Gastrocnemius medialis (tissue), 4 donors: ENCODE data around the gene FGF19. TPM values are rescaled to one million over a fixed set of nuclear protein-coding genes. Genes with fewer than 3 reads are reported as not detected.

Source experiments
- ATAC-seq, 2 donors: fragments of 150-250 bp; one replicate each; pipeline ENCODE4 v1.9.1; 2016
- DNase-seq, 2 donors: peaks; one replicate each; pipeline ENCODE4 v3.0.0-alpha.2; 2019
- H3K27ac ChIP-seq, 4 donors: fragments of 200-600 bp; sonication (generic); 1 replicate in 1 of 4; 2 replicates in 3 of 4; pipeline ENCODE4 v1.5.1; 2016 to 2018; ENCODE audit warnings: mild to moderate bottlenecking in 2 of 4, moderate library complexity in 1 of 4
- H3K27me3 ChIP-seq, 3 donors: fragments of 200-600 bp; sonication (generic) in 2 of 3; 1 replicate in 1 of 3; 2 replicates in 2 of 3; pipeline versions ENCODE4 v1.5.1 to v1.6.0; 2016 to 2019; ENCODE audit warnings: mild to moderate bottlenecking in 1 of 3, moderate library complexity in 1 of 3
- H3K36me3 ChIP-seq, 2 donors: fragments of 200-600 bp; sonication (generic) in 1 of 2; one replicate each; pipeline ENCODE4 v1.5.1; 2017 to 2018
- H3K4me1 ChIP-seq, 2 donors: fragments of 200-600 bp; sonication (generic) in 1 of 2; one replicate each; pipeline ENCODE4 v1.5.1; 2016 to 2017; ENCODE audit warnings: mild to moderate bottlenecking in 2 of 2
- H3K4me3 ChIP-seq, 4 donors: fragments of 200-600 bp; sonication (generic) in 3 of 4; 1 replicate in 1 of 4; 2 replicates in 3 of 4; pipeline ENCODE4 v1.5.1; 2016 to 2019; ENCODE audit warnings: mild to moderate bottlenecking in 2 of 4
- H3K9me3 ChIP-seq, 3 donors: fragments of 200-600 bp; sonication (generic) in 2 of 3; 1 replicate in 1 of 3; 2 replicates in 2 of 3; pipeline ENCODE4 v1.5.1; 2016 to 2019
- POLR2A ChIP-seq, 2 donors: fragments of 450-650 bp; IDR thresholded peaks; one replicate each; pipeline ENCODE4 v1.6.1; 2017; ENCODE audit warnings: antibody characterized with exemption in 2 of 2, mild to moderate bottlenecking in 2 of 2, moderate library complexity in 2 of 2
- in situ Hi-C, 4 donors: fragments of 200-750 bp; cut with MboI; loops; one replicate each; pipeline versions ENCODE4 v1.15.0 to v1.8.0; 2017; ENCODE audit warnings: low sequenced_read_pairs in 4 of 4
- intact Hi-C: fragments of 100-400 bp; cut with DNase I; formaldehyde crosslinking; loops from one replicate; pipeline ENCODE4 v1.15.1; 2023; ENCODE audit warnings: low total_unique reads
- total RNA-seq, 4 donors: library from RNA; depleted of rRNA; stranded (reverse); fragments of >200 nt; gene quantifications; one replicate each; pipeline versions ENCODE4 v1.1.0 to v1.2.3, GENCODE V29; 2016
- TF ChIP-seq, protein P1 (sequence below), 5 experiments: fragments of 450-650 bp in 3 of 5; fragments of 200-600 bp in 2 of 5; sonication (generic) in 2 of 5; IDR thresholded peaks in 4 of 5; conservative IDR thresholded peaks in 1 of 5; 1 replicate in 4 of 5; 2 replicates in 1 of 5; pipeline ENCODE4 v1.5.1; 2016 to 2019; ENCODE audit warnings: antibody characterized with exemption in 5 of 5, mild to moderate bottlenecking in 3 of 5, moderate library complexity in 3 of 5

FGF19 gene
- total RNA-seq, 4 donors from 2014 or later, result not detected

DNA sequence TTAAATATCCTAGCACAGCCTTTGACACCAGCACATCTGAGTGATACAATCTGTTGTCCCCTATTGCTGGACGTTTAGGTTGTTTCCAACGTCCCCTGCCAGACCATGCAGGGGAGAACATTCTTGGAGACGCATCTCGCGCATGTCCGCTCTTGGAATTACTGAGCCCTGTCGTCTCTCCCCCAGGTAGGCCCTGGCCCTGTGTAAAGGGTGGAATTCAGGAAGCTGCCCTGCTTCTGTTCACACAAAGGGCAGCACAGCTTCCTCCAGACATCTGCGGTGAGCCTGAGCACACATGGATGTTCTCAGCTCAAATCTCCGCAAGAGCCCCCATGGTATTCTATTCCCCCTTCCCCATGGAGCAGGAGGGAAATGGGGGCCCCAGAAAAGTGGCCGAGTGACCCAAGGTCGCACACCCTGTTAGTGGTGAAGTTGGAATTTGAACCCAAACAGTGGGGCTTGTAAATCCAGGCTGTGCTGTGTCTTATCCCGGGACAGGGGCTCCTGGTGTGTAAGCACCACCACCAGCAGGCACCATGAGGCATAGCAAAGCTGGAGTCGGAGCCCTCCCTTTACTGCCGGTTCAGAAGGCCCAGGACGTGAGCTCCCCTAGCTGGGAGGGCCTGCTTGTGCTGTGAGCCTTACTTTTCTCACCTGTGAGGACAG lies 5.0 kb upstream of the FGF19 start:
- ATAC-seq (no peak), DNase-seq (no peak)
- Histone ChIP-seq H3K9me3 (no peaks in the 10 kb centered on the region), H3K4me1 (no peaks in the 10 kb centered on the region), H3K4me3 (no peak overlapping the region), H3K27me3 (peaks cover 26 to 49% (median 32%) of the 10 kb centered on the region in 3 donors), H3K27ac (no peak overlapping the region), H3K36me3 (no peaks in the 10 kb centered on the region)
- in situ Hi-C loops (no loop called here), intact Hi-C loops (no loop called here)
- no peak for TF ChIP-seq POLR2A (IDR thresholded peaks at IDR 0.05)
- TF ChIP-seq, protein P1, sequence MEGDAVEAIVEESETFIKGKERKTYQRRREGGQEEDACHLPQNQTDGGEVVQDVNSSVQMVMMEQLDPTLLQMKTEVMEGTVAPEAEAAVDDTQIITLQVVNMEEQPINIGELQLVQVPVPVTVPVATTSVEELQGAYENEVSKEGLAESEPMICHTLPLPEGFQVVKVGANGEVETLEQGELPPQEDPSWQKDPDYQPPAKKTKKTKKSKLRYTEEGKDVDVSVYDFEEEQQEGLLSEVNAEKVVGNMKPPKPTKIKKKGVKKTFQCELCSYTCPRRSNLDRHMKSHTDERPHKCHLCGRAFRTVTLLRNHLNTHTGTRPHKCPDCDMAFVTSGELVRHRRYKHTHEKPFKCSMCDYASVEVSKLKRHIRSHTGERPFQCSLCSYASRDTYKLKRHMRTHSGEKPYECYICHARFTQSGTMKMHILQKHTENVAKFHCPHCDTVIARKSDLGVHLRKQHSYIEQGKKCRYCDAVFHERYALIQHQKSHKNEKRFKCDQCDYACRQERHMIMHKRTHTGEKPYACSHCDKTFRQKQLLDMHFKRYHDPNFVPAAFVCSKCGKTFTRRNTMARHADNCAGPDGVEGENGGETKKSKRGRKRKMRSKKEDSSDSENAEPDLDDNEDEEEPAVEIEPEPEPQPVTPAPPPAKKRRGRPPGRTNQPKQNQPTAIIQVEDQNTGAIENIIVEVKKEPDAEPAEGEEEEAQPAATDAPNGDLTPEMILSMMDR (IDR thresholded peaks at IDR 0.05 in 4 of 5, conservative IDR thresholded peaks at IDR 0.05 in 1 of 5), result no peak

DNA sequence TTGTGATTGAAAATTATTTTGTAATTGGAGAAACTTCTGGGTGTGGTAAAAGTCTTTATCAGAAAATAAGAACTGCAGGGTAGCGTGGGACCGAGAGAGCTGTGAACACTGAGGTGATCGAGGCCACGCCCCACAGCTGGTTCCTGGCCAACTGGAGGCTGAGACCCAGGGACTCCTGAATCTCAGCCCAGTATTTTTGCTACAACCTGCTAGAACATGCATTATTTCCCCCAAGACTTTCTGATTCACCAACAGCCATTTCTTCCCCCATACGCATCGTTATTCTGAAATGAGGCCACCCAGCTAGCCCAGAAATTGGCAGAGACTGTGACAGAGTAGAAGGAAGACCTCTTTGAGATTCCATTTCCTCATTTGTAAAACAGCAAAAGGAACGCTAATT lies 3.4 kb upstream of the FGF19 start:
- no peak overlapping the region for H3K27ac ChIP-seq
- intact Hi-C loops, result no loop called here
- H3K27me3 ChIP-seq, result peaks cover 42 to 54% (median 43%) of the 10 kb centered on the region in 3 donors
- no peak overlapping the region for H3K4me3 ChIP-seq
- DNase-seq (no peak), ATAC-seq (no peak)
- H3K4me1 ChIP-seq, result no peaks in the 10 kb centered on the region
- no peaks in the 10 kb centered on the region for H3K9me3 ChIP-seq
- in situ Hi-C loops, result no loop called here
- H3K36me3 ChIP-seq, result no peaks in the 10 kb centered on the region
- no peak for TF ChIP-seq POLR2A (IDR thresholded peaks at IDR 0.05)
- TF ChIP-seq, protein P1 (IDR thresholded peaks at IDR 0.05 in 4 of 5, conservative IDR thresholded peaks at IDR 0.05 in 1 of 5), result no peak

DNA sequence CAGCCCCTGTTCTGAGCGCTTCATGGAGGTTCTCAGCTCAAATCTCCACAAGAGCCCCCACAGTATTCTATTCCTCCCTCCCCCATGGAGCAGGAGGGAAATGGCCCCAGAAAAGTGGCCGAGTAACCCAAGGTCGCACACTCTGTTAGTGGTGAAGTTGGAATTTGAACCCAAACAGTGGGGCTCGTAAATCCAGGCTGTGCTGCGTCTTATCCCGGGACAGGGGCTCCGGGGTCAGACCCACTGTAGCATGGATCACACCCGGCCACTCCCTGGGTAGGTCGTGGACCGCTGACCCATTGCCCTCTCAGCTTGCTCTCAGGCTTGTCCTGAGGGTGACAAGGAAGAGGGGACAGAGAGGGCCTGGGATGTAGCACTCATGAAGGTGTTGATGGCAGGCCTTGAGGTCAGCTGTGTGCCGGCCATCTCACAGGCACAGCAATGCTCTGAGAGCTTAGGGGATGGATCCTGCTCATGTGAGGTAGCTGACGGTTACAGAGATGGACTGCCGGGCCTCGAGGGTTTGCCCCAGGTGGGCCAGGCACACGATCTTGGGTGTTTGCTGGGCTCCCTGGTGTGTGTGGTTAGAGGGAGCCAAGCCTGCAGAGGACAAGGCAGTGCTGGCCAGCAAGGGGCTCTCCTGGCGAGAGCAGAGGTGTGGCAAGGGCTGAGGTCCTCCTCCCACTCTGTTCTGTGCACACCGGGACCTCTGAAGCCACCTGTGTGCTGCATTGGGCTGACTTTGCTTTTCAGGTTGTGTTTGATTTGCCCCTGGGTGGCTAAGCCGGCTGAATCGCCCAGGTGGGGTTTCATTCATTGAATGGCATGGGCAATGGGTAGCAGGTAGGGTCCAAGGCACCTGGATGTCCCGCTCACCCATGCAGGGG lies 2.3 kb upstream of the FGF19 start:
- Histone ChIP-seq H3K36me3 (no peaks in the 10 kb centered on the region), H3K9me3 (no peaks in the 10 kb centered on the region), H3K4me3 (no peak overlapping the region), H3K4me1 (no peaks in the 10 kb centered on the region), H3K27ac (no peak overlapping the region), H3K27me3 (peaks cover 51 to 65% (median 53%) of the 10 kb centered on the region in 3 donors)
- no peak for ATAC-seq
- TF ChIP-seq POLR2A (IDR thresholded peaks at IDR 0.05), result no peak
- TF ChIP-seq, protein P1 (IDR thresholded peaks at IDR 0.05 in 4 of 5, conservative IDR thresholded peaks at IDR 0.05 in 1 of 5), result no peak
- no peak for DNase-seq
- in situ Hi-C loops (no loop called here), intact Hi-C loops (no loop called here)

DNA sequence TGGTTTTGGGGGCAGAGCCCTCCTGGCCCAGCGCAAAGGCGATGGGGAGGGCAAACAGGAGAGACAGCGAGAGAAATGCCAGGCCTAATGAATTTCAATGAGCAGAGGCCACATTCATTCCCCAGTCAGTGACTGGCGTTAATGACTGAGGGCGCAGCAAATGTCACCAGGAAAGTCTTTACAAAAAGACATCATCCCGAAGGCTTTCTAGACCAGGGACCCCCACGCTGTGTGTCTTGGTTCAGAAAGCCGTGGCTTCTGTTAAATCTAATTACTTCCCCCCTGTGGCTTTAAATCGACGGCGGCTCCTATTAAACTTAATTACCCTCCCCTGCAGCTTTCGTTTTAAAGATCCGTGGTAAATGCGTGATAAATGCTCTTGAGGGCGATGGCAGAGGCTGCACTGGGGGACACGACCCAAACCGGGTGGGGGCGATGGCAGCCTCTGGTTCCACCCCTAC lies 1.6 kb upstream of the FGF19 start:
- no peaks in the 10 kb centered on the region for H3K4me1 ChIP-seq
- intact Hi-C loops, result no loop called here
- in situ Hi-C loops, result no loop called here

More for the DNA sequence above, 1.6 kb upstream of the FGF19 start:
- no peak for DNase-seq
- no peak for TF ChIP-seq POLR2A (IDR thresholded peaks at IDR 0.05)
- TF ChIP-seq, protein P1 (IDR thresholded peaks at IDR 0.05 in 4 of 5, conservative IDR thresholded peaks at IDR 0.05 in 1 of 5), result no peak
- no peak for ATAC-seq
- no peak overlapping the region for H3K4me3 ChIP-seq
- no peaks in the 10 kb centered on the region for H3K9me3 ChIP-seq
- no peak overlapping the region for H3K27ac ChIP-seq
- no peaks in the 10 kb centered on the region for H3K36me3 ChIP-seq
- peaks cover 59 to 65% (median 60%) of the 10 kb centered on the region in 3 donors for H3K27me3 ChIP-seq
